ENCODE measurements around the gene PDLIM3.

PDLIM3 gene

DNA sequence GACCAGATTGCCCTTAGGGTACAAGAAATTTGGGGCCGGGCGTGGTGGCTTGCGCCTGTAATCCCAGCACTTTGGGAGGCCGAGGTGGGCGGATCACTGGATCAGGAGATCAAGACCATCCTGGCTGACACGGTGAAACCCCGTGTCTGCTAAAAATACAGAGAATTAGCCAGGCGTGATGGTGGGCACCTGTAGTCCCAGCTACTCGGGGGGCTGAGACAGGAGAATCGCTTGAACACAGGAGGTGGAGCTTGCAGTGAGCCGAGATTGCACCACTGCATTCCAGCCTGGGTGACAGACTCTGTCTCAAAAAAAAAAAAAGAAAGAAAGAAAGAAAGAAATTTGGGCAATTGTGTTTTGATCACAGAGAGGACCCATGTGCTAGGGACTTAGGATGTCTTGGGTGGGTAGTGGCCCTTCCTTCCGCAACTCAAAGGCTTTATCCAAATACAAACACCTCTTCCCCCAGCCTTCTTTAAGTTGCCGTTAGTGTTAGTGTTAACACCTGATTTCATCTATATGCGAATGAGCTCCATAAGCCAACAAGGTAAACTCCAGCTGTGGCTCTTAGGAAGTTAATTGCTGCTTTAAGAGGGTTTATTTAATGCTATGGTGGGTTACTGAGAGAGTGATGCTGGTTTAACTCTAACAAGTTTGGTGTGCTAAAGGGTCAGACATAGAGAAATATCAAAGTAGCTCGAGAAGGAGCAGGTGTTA lies 55.1 kb downstream of the PDLIM3 start:
- Histone ChIP-seq H3K4me3 (ENCODE audit: low read length) (no peak overlapping the region), H3K4me1 (ENCODE audit: control insufficient read depth, low read length) (0 out of 2 replicates have a peak, but pooled peaks cover 5% of the 10 kb centered on the region), H3K36me3 (ENCODE audit: control insufficient read depth, low read length) (no peaks in the 10 kb centered on the region), H3K4me2 (ENCODE audit: low read length) (no peak overlapping the region), H3K79me2 (ENCODE audit: control insufficient read depth, low read length) (no peaks in the 10 kb centered on the region), H3K27ac (ENCODE audit: low read depth, low read length) (no peak overlapping the region), H3K9me3 (ENCODE audit: control insufficient read depth, insufficient read depth, low read length) (no peaks in the 10 kb centered on the region), H3K9me2 (replicated peaks; ENCODE audit: control insufficient read depth, low read length) (no peaks in the 10 kb centered on the region), H3F3A (ENCODE audit: control insufficient read depth, insufficient read depth) (no peaks in the 10 kb centered on the region), H3K27me3 (ENCODE audit: control insufficient read depth, low read length) (peaks cover 38% of the 10 kb centered on the region), H4K20me1 (ENCODE audit: control insufficient read depth, insufficient read depth, low read depth, low read length) (no peaks in the 10 kb centered on the region)
- no peak for TF ChIP-seq EZH2phosphoT487 (IDR thresholded peaks at IDR 0.05; ENCODE audit: borderline replicate concordance, low read length)
- TF ChIP-seq, protein P1, sequence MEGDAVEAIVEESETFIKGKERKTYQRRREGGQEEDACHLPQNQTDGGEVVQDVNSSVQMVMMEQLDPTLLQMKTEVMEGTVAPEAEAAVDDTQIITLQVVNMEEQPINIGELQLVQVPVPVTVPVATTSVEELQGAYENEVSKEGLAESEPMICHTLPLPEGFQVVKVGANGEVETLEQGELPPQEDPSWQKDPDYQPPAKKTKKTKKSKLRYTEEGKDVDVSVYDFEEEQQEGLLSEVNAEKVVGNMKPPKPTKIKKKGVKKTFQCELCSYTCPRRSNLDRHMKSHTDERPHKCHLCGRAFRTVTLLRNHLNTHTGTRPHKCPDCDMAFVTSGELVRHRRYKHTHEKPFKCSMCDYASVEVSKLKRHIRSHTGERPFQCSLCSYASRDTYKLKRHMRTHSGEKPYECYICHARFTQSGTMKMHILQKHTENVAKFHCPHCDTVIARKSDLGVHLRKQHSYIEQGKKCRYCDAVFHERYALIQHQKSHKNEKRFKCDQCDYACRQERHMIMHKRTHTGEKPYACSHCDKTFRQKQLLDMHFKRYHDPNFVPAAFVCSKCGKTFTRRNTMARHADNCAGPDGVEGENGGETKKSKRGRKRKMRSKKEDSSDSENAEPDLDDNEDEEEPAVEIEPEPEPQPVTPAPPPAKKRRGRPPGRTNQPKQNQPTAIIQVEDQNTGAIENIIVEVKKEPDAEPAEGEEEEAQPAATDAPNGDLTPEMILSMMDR (IDR thresholded peaks at IDR 0.05; ENCODE audit: low read depth, low read length, poor library complexity, severe bottlenecking): no peak

DNA sequence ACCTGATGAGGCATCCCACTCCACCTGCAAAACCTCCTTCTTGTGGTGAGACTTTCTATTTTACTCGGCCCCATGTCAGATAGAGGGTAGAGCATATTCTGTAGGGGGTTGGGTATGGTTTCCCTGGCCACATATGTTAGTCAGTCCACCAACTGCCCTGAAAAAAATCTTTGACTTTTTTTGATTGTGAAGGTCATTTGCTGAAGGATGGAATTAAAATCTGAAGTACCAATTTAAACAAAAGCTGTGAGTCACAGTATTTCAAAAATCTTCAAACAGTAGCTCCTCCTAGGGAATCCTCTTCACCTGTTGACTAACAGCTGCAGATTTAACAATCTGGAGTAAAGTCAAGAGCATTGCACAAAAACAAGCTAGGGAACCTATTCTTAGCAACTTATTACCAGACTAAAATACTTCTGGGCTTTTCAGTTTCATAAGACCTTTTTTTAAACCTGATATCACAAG lies 55.8 kb downstream of the PDLIM3 start:
- Histone ChIP-seq H3K27ac (ENCODE audit: low read depth, low read length) (no peak overlapping the region), H3K4me3 (ENCODE audit: low read length) (no peak overlapping the region)

DNA sequence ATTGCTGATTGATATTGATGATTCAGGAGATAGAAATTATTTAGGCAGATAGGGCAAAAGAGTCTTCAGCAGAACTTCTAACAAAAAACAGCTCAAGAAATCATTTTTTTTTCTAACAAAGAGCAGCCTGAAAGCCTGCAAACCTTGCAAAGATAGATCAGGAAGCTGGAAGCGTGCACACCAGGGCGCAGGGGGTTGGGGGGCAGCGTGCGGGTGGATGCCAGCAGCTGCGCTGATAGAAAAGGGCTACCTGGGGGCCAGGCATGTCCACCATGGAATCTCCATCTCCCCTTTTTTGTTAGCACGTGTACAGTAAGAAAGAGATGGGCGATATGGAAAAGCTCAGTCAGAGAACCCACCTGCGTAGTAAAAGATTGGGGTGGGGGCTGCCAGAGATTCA lies 62.1 kb downstream of the PDLIM3 start:
- H3K4me3 ChIP-seq (ENCODE audit: low read length): no peak overlapping the region
- H3K27me3 ChIP-seq (ENCODE audit: control insufficient read depth, low read length): peaks cover 35% of the 10 kb centered on the region
- no peak overlapping the region for H3K4me2 ChIP-seq (ENCODE audit: low read length)
- H3K9me2 ChIP-seq (replicated peaks; ENCODE audit: control insufficient read depth, low read length): no peaks in the 10 kb centered on the region
- peaks cover 8% of the 10 kb centered on the region; the same call in 1 of the 2 replicates for H3F3A ChIP-seq (ENCODE audit: control insufficient read depth, insufficient read depth)
- H3K9me3 ChIP-seq (ENCODE audit: control insufficient read depth, insufficient read depth, low read length): no peaks in the 10 kb centered on the region
- no peak overlapping the region for H3K27ac ChIP-seq (ENCODE audit: low read depth, low read length)
- no peaks in the 10 kb centered on the region for H3K36me3 ChIP-seq (ENCODE audit: control insufficient read depth, low read length)
- H3K4me1 ChIP-seq (ENCODE audit: control insufficient read depth, low read length): peaks cover 15% of the 10 kb centered on the region
- TF ChIP-seq EZH2phosphoT487 (IDR thresholded peaks at IDR 0.05; ENCODE audit: borderline replicate concordance, low read length): no peak
- TF ChIP-seq, protein P1 (IDR thresholded peaks at IDR 0.05; ENCODE audit: low read depth, low read length, poor library complexity, severe bottlenecking): no peak
- H3K79me2 ChIP-seq (ENCODE audit: control insufficient read depth, low read length): no peaks in the 10 kb centered on the region
- H4K20me1 ChIP-seq (ENCODE audit: control insufficient read depth, insufficient read depth, low read depth, low read length): no peaks in the 10 kb centered on the region; the same call in 1 of the 2 replicates

More for the DNA sequence above, 55.8 kb downstream of the PDLIM3 start:
- H3K36me3 ChIP-seq (ENCODE audit: control insufficient read depth, low read length): no peaks in the 10 kb centered on the region
- 0 out of 2 replicates have a peak, but pooled peaks cover 5% of the 10 kb centered on the region for H3K4me1 ChIP-seq (ENCODE audit: control insufficient read depth, low read length)
- no peaks in the 10 kb centered on the region for H4K20me1 ChIP-seq (ENCODE audit: control insufficient read depth, insufficient read depth, low read depth, low read length)
- H3K27me3 ChIP-seq (ENCODE audit: control insufficient read depth, low read length): peaks cover 38% of the 10 kb centered on the region
- no peak overlapping the region for H3K4me2 ChIP-seq (ENCODE audit: low read length)
- TF ChIP-seq, protein P1 (IDR thresholded peaks at IDR 0.05; ENCODE audit: low read depth, low read length, poor library complexity, severe bottlenecking): no peak
- no peak for TF ChIP-seq EZH2phosphoT487 (IDR thresholded peaks at IDR 0.05; ENCODE audit: borderline replicate concordance, low read length)
- H3K9me3 ChIP-seq (ENCODE audit: control insufficient read depth, insufficient read depth, low read length): no peaks in the 10 kb centered on the region
- no peaks in the 10 kb centered on the region for H3F3A ChIP-seq (ENCODE audit: control insufficient read depth, insufficient read depth)
- H3K9me2 ChIP-seq (replicated peaks; ENCODE audit: control insufficient read depth, low read length): no peaks in the 10 kb centered on the region
- H3K79me2 ChIP-seq (ENCODE audit: control insufficient read depth, low read length): no peaks in the 10 kb centered on the region

Data from DOHH2 (cell line).